Measurements from ENCODE around the gene CCM2.

- TF ChIP-seq CTCF (conservative IDR thresholded peaks at IDR 0.05; ENCODE audit: low read length), result no peak
- no peak for TF ChIP-seq EZH2phosphoT487 (IDR thresholded peaks at IDR 0.05; ENCODE audit: borderline replicate concordance, low read depth, low read length)
Observed at GRCh38 chr7:45099891-45100760, 100.1 kb downstream of the CCM2 start.
